SIG-M5 treated with dmso at 0.1 percent for 504 hours (cell line): ENCODE measurements around the gene CTU2.

ENCODE experiments used
- DNase-seq: peaks from one replicate; lab custom pipeline; 2025; ENCODE audit not compliant: unreplicated experiment; lab: John Stamatoyannopoulos, UW

Gene CTU2

DNA sequence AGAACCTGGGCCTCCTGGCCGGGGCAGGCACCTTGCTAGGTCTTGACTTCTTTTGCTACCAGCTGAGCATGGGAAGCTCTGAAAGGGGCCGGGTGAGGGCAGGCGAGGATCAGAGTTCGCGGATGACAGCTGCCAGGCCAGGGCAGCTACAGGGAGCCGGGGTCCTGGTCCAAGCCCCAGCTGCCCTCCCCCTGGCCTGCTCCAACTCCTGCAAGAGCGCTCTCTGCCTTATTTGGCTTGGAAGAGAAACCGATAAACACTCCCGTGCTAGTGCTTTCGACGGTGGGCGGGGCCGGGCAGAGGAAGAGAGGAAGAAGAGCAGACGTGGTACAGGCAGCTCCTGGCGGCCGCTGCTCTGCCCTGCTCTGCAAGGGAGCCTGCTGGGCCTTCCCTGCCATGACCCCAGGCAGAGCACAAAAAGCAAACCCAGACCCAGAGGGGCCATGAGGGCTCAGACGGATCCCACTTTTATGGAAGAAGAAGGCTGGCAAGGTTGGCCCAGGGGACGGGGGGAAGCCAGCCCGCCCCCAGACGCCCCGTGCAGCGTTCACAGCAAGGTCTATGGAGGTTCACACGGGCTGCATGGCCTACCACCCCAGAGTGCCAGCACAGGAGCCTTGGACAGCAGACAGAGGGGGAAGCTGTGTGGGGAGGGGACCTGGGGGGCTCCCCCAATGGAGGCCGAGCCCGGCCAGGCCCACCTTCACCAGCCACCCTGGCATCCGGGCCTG lies 53.1 kb downstream of the CTU2 start:
- DNase-seq, result no peak

DNA sequence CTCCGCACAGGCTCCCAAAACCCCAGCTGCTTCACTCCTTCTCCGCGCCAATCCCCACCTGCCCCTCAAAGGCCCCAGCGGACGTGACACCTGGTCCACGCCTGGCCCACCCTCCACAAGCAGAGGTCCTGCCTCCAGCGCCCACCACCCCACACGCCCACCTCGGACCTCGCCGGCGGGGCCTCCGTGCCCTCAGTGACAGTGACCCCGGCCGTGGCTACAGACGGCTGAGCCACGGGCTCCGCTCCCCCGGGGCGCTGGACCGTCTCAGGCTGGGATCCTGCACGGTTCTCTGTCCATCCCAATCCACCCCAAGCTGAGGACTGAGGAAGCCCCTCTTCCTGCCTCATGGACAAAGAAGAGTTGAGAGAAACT lies 53.7 kb downstream of the CTU2 start:
- no peak for DNase-seq

DNA sequence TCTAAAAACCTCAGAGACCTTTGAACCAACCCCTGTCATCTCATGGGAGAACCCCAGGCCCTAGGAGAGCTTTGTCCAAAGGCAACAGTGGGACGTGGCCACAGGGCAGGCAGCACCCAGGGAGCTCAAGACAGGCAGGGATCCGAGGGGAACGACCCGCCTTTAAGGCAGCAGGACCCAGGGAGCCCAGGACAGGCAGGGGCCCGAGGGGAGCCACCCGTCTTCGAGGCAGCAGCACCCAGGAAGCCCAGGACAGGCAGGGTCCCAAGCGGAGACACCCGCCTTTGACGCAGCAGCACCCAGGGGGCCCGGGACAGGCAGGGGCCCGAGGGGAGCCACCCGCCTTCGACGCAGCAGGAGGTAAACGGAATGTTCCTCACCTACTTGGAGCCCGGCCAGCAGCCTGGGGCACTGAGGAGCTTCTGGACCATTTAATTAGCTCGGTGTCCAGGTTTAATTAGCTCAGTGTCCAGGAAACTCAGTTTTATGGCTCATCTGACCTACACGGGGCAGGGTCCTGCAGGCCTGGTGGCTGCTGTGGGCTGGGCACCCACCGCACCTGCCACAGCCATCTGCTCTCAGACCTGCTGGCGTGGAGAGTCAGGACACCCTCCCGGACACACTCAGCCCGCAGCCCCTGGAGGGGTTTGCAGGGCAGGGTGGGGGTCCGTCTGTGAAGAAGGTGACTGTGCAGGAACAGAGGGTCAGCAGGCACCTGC lies 54.3 kb downstream of the CTU2 start:
- DNase-seq, result peak; percentile 21

DNA sequence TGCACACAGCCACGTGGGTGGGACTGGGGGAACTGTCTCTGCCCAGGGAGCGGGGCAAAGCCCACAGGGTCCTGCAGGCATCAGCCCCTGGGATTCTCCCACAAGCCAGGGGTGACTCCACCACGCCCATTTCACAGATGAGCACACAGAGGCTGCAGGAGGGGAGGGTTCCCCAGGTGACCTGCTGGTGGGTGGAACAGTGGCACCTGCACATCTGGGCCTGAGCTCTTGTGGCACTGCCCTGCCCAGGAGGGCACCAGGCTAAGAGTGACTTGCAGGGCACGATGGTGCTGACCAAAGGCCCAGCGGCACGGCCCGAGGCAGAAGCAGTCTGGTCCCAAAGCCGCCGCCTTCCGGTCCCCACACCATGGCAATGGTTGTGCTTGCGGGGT lies 54.8 kb downstream of the CTU2 start:
- no peak for DNase-seq

DNA sequence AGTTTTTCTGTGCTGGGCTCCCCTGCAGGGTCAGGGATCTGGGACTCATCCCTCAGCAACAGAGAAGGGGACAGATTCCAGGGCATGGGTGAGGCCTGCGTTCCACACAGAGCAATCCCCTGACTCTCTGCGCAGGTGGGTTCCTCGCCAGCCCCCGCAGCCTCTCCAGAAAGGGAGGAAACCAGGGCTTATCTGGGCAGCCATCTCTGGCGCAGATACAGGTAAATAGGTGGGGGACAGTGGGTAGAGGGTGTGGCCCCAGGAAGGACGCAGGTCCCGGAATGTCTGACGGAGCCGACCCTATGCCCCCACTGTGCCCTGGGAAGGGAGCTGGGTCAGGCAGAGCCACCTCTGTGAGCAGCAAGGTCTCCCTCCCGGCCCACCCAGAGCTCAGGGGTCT lies 55.5 kb downstream of the CTU2 start:
- DNase-seq, result no peak

DNA sequence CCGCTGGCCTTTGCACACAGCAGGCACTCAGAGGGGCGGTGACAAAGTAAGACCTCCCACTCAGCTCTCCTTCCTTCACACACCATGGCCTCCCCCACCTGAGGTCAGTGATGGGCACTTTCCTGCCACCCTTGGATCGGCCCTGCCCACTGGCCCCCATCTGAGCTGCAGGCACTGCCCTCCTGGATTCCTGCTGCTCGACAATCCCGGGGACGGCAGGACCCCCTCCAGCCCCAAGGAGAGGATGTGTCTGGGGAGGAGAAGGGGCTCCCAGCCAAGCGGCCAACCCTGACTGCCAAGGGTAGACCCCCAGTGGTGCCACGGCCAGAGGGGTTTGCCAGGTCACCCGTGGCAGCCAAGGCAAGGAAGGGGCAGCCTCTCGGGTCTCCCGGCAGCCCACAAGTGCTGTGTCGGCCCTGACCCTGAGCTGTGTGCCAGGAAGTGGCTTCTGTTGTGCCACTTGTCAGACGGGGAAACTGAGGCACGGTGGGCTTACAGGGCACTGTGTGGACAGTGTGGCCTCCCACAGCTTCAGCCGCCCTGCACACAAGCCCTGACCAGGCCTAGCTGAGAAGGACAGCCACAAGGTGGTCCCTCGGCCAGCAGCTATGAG lies 56.1 kb downstream of the CTU2 start:
- no peak for DNase-seq

DNA sequence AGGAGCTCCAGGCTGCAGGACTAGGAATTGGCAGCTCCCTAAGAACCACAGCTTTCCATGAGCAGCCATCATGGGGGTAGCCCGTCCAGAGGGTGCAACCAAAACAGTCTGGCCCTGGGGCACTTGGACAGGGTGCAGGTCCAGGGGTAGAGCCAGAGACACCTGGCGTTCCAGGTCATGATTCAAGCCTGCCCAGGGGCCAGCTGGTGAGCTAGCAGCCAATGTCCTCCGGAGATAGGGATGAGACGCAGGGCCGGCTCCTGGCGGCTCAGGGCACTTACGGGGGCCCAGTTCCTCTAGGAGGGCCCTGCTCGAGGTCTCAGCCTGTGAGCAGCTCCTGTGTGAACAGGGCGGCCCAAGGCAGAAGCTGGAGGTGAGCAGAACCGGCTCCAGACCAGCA lies 56.6 kb downstream of the CTU2 start:
- DNase-seq, result no peak

DNA sequence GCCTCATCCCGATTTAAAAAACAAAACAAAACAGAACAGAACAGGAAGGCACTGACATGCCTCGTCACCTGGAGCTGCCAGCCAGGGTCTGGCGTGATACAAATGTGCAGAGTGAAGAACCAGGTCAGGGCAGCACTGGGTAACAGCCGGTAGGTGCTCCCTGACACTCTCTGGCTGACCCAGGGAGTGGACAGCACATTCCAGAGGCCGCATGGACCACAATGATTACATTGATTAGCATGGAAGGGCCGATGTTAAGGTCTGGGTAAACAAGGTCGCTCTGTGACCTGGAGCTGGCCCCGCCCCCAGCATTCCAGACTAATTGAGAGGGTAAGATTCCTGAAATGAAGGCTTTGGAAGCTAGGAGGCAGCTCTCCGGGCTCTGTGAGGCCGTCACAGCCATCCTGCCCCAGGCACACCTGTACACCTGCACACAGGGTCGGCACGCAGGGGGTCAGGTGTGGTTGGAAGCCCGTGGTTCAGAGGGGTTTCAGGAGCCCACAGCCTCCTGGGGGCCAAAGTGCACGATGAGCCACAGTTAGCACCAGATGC lies 57.3 kb downstream of the CTU2 start:
- DNase-seq, result peak; percentile 40

DNA sequence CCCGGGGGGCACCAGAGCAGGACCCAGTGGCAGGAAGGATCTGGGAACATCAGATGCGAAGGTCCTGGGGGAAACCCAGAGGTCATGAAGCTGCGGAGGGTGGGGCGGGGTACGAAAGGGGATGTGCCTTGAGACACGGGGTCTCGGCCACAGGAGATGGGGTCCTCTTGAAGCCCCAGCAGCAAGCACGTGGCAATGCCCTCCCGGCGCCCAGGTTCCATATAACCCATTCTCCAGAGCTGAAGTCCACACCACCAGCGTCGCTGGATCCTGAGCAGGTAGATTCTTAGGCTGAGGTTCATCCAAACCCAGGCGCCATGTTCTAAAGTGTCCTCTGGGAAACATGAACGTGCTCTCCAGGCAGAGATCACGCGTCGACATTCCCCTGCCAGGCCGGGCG lies 57.8 kb downstream of the CTU2 start:
- no peak for DNase-seq

DNA sequence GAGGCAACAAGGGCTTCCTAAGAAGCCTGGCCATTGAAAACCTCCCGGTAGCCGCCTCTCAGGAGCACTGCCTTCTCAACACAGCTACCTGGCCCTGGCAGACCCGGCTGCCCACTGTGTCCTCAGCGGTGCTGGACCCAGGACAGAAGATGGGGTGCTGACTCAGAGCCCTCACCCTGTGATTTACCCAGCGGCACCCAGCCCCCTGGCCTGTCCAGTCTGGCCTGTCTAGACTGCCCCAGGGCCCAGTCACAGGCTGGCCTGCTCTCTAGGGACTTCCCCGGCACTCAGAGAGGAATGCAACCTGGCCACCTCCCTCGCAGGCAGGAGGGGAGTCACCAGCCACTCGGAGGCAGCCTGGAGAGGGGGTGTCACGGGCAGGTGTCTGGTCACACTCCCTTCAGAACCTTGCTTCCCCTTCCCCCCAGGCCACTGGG lies 58.6 kb downstream of the CTU2 start:
- peak; percentile 72 for DNase-seq
